GM21619 (cell line): Measurements from ENCODE around the gene RCHY1.
"Not testable (repeated sequence)": the region's sequence is repeated elsewhere in the genome, so short reads cannot be mapped to it uniquely, and the experiment has no call there.

Source experiments
- ATAC-seq: cut with Tn5 transposase; IDR thresholded peaks from one replicate; pipeline ENCODE4 v1.9.1; 2021; ENCODE audit not compliant: unreplicated experiment

RCHY1 gene

DNA sequence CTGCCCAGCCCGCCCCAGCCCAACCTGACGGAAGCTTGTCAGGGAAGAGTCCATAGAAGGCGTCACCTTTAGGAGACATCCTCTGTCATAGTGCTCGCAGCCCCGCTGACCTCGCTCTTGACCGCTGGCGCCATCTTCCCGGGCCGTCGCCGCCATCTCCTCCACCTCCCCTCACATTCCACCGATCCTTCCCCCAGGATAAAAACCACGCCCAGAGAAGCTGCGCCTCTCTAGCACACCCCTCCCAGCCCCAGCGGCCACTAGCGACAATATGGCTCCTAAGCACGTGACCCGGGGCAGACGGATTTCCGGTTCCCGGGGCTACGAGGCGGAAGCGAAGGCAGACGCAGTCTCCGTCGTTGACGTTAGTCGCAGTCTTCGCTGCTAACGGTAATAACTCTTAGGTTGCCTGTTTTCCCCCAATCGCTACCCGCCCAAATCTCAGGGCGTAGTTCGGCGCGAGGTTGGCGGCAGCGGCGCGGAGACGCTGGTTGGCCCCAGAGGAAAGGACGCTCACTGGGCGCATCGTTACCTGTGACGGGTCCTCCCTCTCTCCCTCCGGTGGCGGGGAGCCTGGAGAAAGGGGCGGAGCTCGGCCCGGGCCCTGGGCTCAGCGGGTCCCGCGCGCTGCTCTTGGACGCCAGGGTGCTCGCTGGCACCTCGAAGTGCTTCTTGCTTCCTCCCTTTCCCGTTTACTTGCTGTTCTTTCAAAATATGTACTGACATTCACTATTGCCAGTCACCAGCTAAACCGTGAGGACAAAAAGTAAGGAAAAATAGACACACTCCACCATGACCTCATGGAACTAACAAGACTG, at the start of gene RCHY1, which contains the start of gene THAP6:
Gene RCHY1, minus strand, starts transcription at position 273 of the 818 bp plus-strand sequence. Its CDS starts 117 bp downstream, at position 156.
Gene THAP6, plus strand, starts transcription at position 343 of the 818 bp plus-strand sequence. CDS start 980 bp downstream, outside the sequence.
- peak; percentile 92 for ATAC-seq

DNA sequence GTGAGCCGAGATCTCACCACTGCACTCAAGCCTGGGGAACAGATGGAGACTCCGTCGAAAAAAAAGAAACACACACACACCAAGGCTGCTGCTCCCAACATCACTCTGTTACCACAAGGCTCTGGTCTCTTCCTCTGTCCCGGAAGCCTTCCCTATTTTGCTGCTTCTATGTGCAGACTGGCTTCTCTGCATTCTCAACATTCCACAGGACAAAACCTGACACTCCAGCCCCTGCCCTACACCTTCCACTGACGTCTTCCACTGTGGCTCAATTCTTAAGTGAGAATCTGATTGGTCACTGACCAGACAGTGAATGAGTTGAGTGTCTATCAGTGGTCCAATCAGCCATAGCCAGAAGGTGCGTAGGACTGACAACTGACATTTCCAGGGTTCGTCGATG, 47.6 kb upstream of the RCHY1 start:
- ATAC-seq, result no peak

DNA sequence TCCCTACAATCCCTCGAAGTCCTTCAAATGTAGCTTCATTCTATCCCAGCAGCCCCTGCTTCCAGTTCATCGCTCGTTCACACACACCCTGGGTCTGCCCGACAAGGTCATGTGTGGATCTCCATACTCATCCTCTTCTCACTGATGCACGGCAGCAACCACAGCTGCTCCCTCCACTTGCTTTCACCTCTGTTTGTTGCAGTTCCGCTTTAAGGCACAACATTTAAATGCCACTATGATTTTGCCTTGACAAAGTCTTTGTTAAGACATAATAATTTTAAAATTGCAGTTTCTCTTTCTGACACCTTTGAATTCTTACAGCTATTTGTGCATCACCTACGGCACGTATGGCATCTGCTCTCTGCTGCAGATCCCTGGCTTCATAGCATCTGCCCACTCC, 43.5 kb upstream of the RCHY1 start:
- no peak for ATAC-seq

DNA sequence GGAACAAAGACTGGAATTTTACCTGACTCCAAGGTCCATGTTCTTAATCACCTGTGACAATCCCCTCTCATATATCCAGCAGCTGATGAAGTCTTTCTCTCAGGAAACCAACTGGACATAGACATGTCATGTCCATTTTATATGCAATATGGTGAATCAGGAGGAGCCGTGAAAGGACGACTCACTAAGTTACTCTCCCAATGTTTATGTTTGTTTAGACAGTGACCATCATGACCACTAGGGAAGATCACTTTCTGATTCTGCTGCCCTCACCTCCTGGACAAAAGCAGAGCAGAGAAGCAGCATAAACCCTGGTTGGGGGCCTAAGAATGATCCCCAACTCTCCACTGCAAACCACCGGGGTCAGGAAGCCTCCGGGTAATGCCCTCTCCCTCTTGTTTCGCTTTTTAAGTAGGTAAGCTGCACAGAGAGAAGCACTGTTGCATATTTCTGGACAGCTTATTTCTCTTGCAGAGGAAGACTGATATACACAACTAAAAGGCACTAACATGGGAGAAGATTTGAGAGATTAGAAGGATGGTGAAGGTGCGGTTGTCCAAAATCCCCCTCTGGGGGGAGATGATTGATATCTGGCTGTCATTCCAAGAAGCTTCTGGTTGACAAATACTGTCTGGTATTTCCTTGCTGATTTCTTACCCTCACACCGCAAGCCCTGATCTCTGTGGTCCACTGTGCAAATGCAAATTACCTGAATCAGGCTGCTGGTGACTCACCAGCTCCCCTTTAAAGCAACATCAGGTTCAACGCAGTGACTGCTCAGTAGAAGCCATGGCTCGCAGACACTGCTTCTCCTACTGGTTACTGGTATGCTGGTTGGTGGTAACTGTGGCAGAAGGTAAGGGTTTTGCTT, 41.3 kb upstream of the RCHY1 start, which contains the start of gene ODAPH:
Gene ODAPH, plus strand, starts transcription at position 773 of the 871 bp plus-strand sequence. Its CDS starts 17 bp downstream, at position 790.
- ATAC-seq, result peak; percentile 99

DNA sequence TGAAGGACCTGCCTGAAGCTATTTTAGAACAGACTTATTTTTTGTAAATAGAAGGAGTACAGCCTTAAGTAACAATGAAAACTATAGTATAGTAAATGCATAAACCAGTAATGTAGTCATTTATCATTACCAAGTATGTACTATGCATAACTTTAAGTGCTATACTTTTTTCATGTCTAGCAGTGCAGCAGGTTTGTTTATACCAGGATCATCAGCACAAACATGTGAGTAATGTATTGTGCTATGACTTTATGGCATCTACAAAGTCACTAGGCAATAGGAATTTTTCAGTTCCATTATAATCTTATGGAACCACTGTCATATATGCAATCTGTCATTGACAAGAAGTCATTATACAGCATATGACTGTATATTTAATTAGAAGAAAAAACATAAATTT, 38.2 kb upstream of the RCHY1 start:
- ATAC-seq, result no peak

DNA sequence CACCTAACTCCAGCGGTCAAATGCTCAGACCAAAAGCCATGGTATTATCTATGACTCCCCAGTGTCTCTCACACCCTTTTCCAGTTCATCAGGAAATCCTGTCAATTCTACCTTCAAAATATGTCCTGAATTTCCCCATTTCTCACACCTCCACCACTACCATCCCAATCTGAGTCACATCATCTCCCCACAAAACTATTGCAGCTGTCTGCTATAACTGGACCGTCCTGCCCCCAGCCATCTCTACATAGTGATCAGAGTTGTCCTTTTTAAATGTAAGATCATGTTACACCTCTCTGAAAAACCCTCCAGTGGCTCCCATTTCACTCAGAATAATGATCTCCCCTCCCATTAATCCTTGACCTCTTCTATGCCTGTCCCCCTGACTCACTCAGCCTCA, 34.8 kb upstream of the RCHY1 start:
- no peak for ATAC-seq

DNA sequence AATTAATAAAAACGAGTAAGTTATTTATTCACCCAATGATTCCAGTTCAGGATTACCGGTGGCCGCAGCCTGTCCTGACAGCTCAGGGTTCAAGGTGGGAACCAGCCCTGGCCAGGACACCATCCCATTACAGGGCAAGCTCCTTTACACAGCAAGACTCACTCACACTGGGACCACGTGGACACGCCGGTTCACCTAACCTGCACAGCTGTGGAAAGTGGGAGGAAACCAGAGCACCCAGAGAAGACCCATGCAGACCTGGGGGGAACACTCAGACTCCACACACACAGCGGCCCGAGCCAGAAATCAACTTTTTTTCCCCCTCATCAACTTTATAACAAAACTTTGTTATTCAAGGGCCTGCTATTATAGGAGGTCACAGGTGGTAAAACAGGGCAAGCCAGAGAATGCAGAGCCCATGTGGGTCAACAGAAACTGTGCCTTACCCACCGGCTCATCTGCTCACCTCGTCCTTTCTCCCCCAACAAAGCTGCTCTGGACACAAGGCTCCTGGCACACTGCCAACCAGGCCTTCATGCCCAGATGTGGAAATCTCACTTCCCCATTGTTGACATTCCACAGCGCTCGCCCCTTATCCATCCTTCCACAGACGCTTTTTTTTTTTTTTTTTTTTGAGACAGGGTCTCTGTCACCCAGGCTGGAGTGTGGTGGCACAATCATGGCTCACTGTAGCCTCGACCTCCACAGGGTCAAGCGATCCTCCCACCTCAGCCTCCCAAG, 33.6 kb upstream of the RCHY1 start:
- no peak for ATAC-seq

DNA sequence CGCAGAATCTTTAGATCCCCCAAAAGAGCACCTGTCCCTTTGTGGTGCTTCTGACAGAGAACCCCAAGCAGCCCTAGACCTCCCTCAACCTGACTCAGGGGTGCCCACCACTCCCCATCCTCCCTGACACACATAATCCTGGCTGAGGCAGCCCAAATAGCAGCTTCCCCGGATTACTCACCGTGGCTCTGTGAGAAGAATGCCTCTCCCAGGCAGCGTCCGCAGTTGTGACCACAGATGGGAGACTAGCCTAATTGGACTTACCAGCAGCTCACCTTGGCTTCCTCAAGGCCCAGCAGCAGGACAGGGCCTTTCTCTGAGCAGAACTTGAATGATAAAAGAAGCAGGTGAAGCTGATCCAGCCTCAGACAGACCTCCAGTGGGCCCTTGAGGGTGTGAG, 31.3 kb upstream of the RCHY1 start:
- ATAC-seq, result no peak

DNA sequence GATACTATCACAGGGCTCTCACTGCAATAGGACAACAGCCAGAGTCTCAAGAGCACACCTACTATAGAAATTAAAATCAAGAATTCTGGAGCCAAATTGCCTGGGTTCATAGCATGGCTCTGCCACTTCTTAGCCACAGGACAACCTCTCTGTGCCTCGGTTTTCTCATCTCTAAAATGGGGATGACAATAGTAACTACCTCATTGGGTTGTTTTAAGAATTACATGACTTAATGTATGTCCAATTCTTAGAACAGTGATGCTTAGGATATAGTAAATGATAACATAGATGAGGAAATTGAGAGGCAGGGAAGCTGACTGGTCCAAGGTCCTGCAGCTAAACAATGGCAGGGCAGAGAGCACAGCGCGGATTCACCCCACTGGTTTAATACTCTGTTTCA, 30.7 kb upstream of the RCHY1 start:
- ATAC-seq, result no peak

DNA sequence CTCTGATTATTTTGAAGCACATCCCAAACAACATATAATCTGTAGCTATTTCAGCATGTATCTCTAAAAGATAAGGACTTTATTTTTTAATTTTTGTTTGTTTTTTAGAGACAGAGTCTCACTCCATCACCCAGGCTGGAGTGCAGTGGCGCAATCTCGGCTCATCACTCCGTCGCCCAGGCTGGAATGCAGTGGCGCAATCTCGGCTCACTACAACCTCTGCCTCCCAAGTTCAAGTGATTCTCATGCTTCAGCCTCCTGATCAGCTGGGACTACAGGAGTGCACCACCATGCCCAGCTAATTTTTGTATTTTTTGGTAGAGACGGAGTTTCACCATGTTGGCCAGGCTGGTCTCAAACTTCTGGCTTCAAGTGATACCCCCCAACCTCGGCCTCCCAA, 30.0 kb upstream of the RCHY1 start:
- ATAC-seq, result not testable (repeated sequence)

DNA sequence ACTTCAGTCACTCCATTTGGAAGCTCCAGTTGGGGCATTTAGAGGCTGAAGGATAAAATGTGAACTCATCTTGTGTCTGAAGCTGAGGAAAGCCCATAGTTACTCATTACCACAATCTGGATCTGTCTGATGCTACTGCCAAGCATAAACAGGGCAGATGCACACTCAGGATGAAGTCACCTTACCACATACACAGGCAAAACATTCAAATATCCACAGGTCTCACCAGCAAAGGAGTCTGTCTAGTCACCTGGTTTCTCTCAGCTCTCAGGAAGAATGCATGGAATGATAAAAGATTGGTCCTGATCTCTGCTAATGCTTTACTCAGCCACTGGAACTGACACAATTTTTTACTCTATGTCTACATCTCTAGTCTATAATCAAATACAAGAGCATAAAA, 28.6 kb upstream of the RCHY1 start:
- no peak for ATAC-seq

DNA sequence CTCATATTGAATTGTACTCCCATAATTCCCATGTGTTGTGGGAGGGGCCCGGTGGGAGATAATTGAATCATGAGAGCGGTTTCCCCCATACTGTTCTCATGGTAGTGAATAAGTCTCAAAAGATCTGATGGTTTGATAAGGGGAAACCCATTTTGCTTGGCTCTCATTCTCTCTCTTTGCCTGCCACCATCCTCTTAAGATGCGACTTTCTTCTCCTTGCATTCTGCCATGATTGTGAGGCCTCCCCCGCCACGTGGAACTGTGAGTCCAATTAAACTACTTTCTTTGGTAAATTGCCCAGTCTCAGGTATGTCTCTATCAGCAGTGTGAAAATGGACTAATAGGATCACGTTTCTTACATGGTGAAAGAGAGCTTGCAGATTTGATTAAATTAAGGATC, 23.1 kb upstream of the RCHY1 start:
- not testable (repeated sequence) for ATAC-seq

DNA sequence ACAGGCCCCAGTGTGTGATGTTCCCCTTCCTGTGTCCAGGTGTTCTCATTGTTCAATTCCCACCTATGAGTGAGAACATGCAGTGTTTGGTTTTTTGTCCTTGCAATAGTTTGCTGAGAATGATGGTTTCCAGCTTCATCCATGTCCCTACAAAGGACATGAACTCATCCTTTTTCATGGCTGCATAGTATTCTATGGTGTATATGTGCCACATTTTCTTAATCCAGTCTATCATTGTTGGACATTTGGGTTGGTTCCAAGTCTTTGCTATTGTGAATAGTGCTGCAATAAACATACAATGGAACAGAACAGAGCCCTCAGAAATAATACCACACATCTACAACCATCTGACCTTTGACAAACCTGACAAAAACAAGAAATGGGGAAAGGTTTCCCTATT, 19.7 kb upstream of the RCHY1 start:
- ATAC-seq, result not testable (repeated sequence)

DNA sequence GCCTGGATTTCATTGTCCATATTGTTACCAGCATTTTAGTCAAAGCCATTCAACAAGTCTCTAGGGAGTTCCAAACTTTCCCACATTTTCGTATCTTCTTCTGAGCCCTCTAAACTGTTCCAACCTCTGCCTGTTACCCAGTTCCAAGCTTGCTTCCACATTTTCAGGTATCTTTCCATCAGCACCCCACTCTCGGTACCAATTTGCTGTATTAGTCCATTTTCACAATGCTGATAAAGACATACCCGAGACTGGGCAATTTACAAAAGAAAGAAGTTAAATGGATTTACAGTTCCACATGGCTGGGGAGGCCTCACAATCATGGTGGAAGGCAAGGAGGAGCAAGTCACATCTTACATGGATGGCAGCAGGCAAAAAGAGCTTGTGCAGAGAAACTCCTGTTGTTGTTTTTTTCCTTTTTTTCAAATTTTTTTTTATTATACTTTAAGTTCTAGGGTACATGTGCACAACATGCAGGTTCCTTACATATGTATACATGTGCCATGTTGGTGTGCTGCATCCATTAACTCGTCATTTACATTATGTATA, 19.2 kb upstream of the RCHY1 start:
- ATAC-seq, result not testable (repeated sequence)

DNA sequence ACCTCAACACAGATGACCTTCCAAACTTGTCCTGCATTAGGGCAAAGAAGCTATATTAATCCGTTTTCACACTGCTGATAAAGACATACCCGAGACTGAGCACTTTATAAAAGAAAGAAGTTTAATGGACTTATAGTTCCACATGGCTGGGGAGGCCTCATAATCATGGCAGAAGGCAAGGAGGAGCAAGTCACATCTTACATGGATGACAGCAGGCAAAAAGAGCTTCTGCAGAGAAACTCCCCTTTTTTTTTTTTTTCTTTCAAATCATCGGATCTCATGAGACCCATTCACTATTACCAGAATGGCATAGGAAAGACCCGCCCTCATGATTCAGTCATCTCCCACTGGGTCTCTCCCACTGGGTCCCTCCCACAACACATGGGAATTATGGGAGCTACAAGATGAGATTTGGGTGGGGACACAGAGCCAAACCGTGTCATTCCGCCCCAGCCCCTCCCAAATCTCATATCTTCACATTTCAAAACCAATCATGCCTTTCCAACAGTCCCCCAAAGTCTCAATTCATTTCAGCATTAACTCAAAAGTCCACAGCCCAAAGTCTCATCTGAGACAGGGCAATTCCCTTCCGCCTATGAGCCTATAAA, 17.4 kb upstream of the RCHY1 start:
- ATAC-seq, result not testable (repeated sequence)

DNA sequence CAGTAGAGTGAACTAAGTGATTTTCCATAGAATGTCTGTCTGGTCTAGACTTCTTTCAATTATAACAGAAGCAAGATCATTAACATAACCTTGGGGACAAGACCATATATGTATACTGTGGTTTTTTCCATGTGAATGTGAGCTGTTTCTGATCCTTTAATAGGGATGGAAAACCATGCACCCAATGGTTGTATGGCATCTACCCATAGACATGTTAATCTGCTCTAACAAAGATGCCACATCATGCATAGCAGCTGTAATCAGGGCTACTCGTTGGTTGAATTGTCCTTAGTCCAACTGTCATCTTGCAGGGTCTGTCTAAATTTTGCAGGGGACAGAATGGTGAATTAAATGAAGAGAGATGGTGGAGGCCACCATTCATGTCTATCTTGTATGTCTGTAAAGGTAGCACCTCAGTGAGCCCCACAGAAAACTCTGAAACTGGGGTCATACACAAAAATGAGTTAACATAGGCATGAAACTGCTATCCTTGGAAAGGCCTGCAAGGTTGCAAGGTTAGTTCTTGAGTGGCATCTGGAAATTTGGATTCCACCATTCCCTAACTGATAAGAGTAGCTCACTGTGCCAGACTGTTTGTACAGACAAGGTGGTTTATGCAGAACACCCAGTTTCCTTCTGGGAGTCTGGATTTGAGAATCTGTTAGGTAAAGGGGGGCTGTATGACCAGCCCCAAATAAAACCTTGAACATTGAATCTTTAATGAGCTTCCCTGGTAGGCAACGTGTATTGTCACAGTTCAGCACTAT, 16.5 kb upstream of the RCHY1 start:
- no peak for ATAC-seq

DNA sequence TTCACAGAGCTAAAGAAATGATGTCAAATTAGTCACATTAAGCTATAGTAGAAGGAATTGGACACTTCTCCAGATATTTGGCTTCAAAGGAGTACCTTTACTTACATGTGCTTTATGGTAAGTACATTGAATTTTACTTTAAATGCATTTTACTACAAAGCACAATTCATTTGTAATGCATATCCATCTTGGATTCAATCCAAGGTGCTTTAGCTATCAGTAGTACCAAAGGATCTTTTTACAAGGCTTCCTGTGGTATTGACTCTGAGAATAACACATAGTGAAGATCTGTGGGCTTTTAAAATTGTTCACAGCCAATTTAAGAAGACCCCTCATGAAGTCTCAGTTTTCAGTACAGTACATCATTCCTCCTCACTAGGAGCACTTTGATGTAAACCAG, 13.3 kb upstream of the RCHY1 start:
- no peak for ATAC-seq

DNA sequence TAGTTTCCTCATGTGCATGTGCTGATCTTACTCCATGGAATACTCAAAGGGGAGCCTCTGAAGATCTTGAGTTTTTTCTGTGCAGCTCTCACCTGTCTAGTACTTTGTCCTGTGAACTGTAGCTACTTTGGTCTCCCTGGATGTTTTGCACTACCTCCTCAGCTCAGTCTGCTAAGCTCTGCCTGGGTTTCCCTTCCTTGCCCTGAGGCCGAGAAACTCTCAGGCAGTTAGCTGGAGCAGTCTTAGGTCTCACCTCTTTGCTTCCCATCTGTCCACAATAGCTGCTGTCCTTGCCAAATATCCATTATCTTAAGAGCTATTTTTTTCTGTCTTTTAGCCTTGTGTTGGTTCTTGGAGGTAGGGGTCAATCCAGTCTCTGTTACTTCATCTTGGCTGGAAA, 11.7 kb upstream of the RCHY1 start:
- ATAC-seq, result no peak

DNA sequence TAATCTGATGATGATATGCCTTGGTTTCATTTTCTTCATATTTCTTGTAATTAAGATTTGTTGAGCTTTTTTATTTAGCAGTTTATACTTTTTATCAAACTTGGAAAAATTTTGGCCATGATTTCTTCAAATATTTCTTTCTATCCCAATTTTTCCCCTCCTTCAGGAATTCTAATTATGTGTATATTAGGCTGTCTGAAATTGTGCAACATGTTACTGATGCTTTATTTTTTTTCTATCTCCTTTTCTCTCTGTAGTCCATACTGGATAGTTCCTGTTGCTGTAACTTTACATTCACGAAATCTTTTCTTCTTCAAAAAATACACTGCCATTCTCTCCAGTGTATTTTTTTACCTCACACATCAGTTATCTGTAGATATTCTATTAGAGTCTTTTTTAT, 10.9 kb upstream of the RCHY1 start:
- no peak for ATAC-seq

DNA sequence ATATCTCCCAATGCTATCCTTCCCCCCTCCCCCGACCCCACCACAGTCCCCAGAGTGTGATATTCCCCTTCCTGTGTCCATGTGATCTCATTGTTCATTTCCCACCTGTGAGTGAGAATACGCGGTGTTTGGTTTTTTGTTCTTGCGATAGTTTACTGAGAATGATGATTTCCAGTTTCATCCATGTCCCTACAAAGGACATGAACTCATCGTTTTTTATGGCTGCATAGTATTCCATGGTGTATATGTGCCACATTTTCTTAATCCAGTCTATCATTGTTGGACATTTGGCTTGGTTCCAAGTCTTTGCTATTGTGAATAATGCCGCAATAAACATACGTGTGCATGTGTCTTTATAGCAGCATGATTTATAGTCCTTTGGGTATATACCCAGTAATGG, 5.2 kb upstream of the RCHY1 start:
- not testable (repeated sequence) for ATAC-seq
